IMR-90 (cell line): Measurements from ENCODE around the gene KAZALD1. TPM values are rescaled to one million over a fixed set of nuclear protein-coding genes. Genes with fewer than 3 reads are reported as not detected.

ENCODE experiments used
- ATAC-seq: fragments of 200-7000 bp; cut with Tn5 transposase; 2 replicates; pipeline ENCODE4 v1.9.1; 2020; ENCODE audit warnings: low read depth, mild to moderate bottlenecking, moderate library complexity
- BruUV-seq: library from RNA; stranded (reverse); fragments of 400-500 nt; replicated peaks from 2 replicates; lab custom pipeline; 2021; lab: Mats Ljungman, UMichigan
- CTCF ChIA-PET: fragments of 300-600 bp; formaldehyde crosslinking; extraction: SDS; loops from one replicate; lab custom pipeline; 2021; ENCODE audit warnings: antibody characterized with exemption; lab: Yijun Ruan, JAX
- POLR2A ChIA-PET: fragments of 300-600 bp; sonication (Branson Sonifier 250); formaldehyde crosslinking; loops from one replicate; lab custom pipeline; 2022; ENCODE audit warnings: antibody characterized with exemption; ENCODE audit not compliant: unreplicated experiment; lab: Charles Lee
- DNase-seq: peaks from one replicate; pipeline ENCODE4 v3.0.0; 2013
- H2AFZ ChIP-seq: replicated peaks from 2 replicates; pipeline ENCODE3; 2013; ENCODE audit warnings: low read length, mild to moderate bottlenecking; ENCODE audit not compliant: poor library complexity
- H2AK5ac ChIP-seq: 2 replicates; pipeline ENCODE4 v1.6.1; 2013; ENCODE audit warnings: low read depth, low read length, inconsistent platforms
- H2AK9ac ChIP-seq: replicated peaks from 2 replicates; pipeline ENCODE3; 2013; ENCODE audit warnings: mild to moderate bottlenecking, low read depth, low read length, moderate library complexity; ENCODE audit not compliant: poor library complexity
- H2BK120ac ChIP-seq: 2 replicates; pipeline ENCODE4 v1.6.1; 2013; ENCODE audit warnings: low read depth, low read length, inconsistent platforms
- H2BK15ac ChIP-seq: 3 replicates; pipeline ENCODE4 v1.6.1; 2013; ENCODE audit warnings: low read depth, low read length, inconsistent platforms
- H2BK20ac ChIP-seq: 2 replicates; pipeline ENCODE4 v1.6.1; 2013; ENCODE audit warnings: low read depth, mild to moderate bottlenecking, inconsistent platforms, low read length, moderate library complexity
- H2BK5ac ChIP-seq: 2 replicates; pipeline ENCODE4 v1.6.1; 2013; ENCODE audit warnings: mild to moderate bottlenecking, low read depth, low read length, inconsistent platforms; ENCODE audit not compliant: poor library complexity, severe bottlenecking
- H3K14ac ChIP-seq: replicated peaks from 2 replicates; pipeline ENCODE4 v1.6.1; 2013; ENCODE audit warnings: low read depth, low read length, inconsistent platforms
- H3K18ac ChIP-seq: 2 replicates; pipeline ENCODE4 v1.6.1; 2013; ENCODE audit warnings: low read depth, low read length, control low read depth
- H3K23ac ChIP-seq: 2 replicates; pipeline ENCODE4 v1.6.1; 2013; ENCODE audit warnings: low read depth, low read length, inconsistent platforms
- H3K27ac ChIP-seq: 2 replicates; pipeline ENCODE4 v1.5.1; 2013; ENCODE audit warnings: mild to moderate bottlenecking, control low read depth, low read length; ENCODE audit not compliant: insufficient read depth
- H3K27me3 ChIP-seq: 2 replicates; pipeline ENCODE4 v1.6.1; 2013; ENCODE audit warnings: low read length; ENCODE audit not compliant: control insufficient read depth, insufficient read depth
- H3K36me3 ChIP-seq: 2 replicates; pipeline ENCODE4 v1.6.1; 2013; ENCODE audit warnings: low read length, mixed read lengths; ENCODE audit not compliant: control insufficient read depth, insufficient read depth
- H3K4ac ChIP-seq: 2 replicates; pipeline ENCODE4 v1.6.1; 2013; ENCODE audit warnings: low read depth, low read length, inconsistent platforms
- H3K4me1 ChIP-seq: 2 replicates; pipeline ENCODE4 v1.6.1; 2013; ENCODE audit warnings: low read length, mixed read lengths; ENCODE audit not compliant: control insufficient read depth, insufficient read depth
- H3K4me2 ChIP-seq: 2 replicates; pipeline ENCODE4 v1.6.1; 2013; ENCODE audit warnings: low read depth, mild to moderate bottlenecking, control low read depth, low read length, moderate library complexity
- H3K4me3 ChIP-seq: 2 replicates; pipeline ENCODE4 v1.5.1; 2013; ENCODE audit warnings: low read depth, mild to moderate bottlenecking, control low read depth, low read length, moderate library complexity; ENCODE audit not compliant: insufficient read depth
- H3K56ac ChIP-seq: 2 replicates; pipeline ENCODE4 v1.6.1; 2013; ENCODE audit warnings: low read length, inconsistent platforms; ENCODE audit not compliant: insufficient read depth; ENCODE audit errors: extremely low read depth
- H3K79me1 ChIP-seq, 2 experiments: 2 replicates each; pipeline ENCODE4 v1.6.1; 2013; ENCODE audit warnings: low read length in 2 of 2, inconsistent platforms in 1 of 2, low read depth in 1 of 2
- H3K9ac ChIP-seq: 2 replicates; pipeline ENCODE4 v1.6.1; 2013; ENCODE audit warnings: low read depth, low read length, control low read depth
- H3K9me1 ChIP-seq: 2 replicates; pipeline ENCODE4 v1.6.1; 2013; ENCODE audit warnings: low read length, inconsistent platforms; ENCODE audit not compliant: insufficient read depth
- H3K9me3 ChIP-seq: 2 replicates; pipeline ENCODE4 v1.6.1; 2013; ENCODE audit warnings: low read length; ENCODE audit not compliant: control insufficient read depth, insufficient read depth
- H4K20me1 ChIP-seq: 2 replicates; pipeline ENCODE4 v1.6.1; 2013; ENCODE audit warnings: low read length, inconsistent platforms; ENCODE audit not compliant: insufficient read depth
- H4K5ac ChIP-seq: 2 replicates; pipeline ENCODE4 v1.6.1; 2013; ENCODE audit warnings: mild to moderate bottlenecking, low read depth, low read length, control low read depth
- H4K8ac ChIP-seq, 2 experiments: 2 replicates each; pipeline ENCODE4 v1.6.1; 2013; ENCODE audit warnings: low read depth in 2 of 2, low read length in 2 of 2, control low read depth in 1 of 2, inconsistent platforms in 1 of 2
- H4K91ac ChIP-seq: 2 replicates; pipeline ENCODE4 v1.6.1; 2013; ENCODE audit warnings: low read depth, low read length, inconsistent platforms; ENCODE audit not compliant: insufficient read depth
- CEBPB ChIP-seq: IDR thresholded peaks from 2 replicates; pipeline ENCODE4 v1.6.1; 2012; ENCODE audit warnings: low read depth, low read length, improper control_type of control experiment
- ELK1 ChIP-seq: fragments of 150-350 bp; IDR thresholded peaks from 2 replicates; pipeline ENCODE4 v1.6.1; 2016; ENCODE audit warnings: low read depth, mild to moderate bottlenecking, low read length, moderate library complexity, borderline replicate concordance
- MAFK ChIP-seq: IDR thresholded peaks from 2 replicates; pipeline ENCODE4 v1.6.1; 2012; ENCODE audit warnings: low read depth, low read length, improper control_type of control experiment
- MAZ ChIP-seq: IDR thresholded peaks from 2 replicates; pipeline ENCODE4 v1.6.1; 2012; ENCODE audit warnings: low read depth, mild to moderate bottlenecking, low read length, improper control_type of control experiment, moderate library complexity, borderline replicate concordance
- MXI1 ChIP-seq: IDR thresholded peaks from 2 replicates; pipeline ENCODE4 v1.6.1; 2012; ENCODE audit warnings: low read depth, mild to moderate bottlenecking, low read length, moderate library complexity, borderline replicate concordance
- NFE2L2 ChIP-seq: fragments of 150-350 bp; IDR thresholded peaks from 2 replicates; pipeline ENCODE4 v1.6.1; 2016; ENCODE audit warnings: low read depth, mild to moderate bottlenecking, low read length
- POLR2A ChIP-seq: IDR thresholded peaks from 2 replicates; pipeline ENCODE4 v1.6.1; 2012; ENCODE audit warnings: mild to moderate bottlenecking, low read depth, low read length
- RAD21 ChIP-seq: IDR thresholded peaks from 2 replicates; pipeline ENCODE4 v1.6.1; 2012; ENCODE audit warnings: low read length, improper control_type of control experiment
- SMC3 ChIP-seq: fragments of 150-350 bp; IDR thresholded peaks from 2 replicates; pipeline ENCODE4 v1.6.1; 2016; ENCODE audit warnings: low read depth, mild to moderate bottlenecking, antibody characterized with exemption, low read length, moderate library complexity
- WGBS, 2 experiments: methylation state at CpG; one replicate each; pipeline versions ENCODE4 v1.1.5 to v1.1.7; 2013; ENCODE audit warnings: missing lambda C conversion rate in 2 of 2; ENCODE audit not compliant: insufficient read length in 1 of 2; ENCODE audit errors: extremely low coverage in 2 of 2; 5-methylcytosine and 5-hydroxymethylcytosine counted together
- dilution Hi-C: fragments of 300-500 bp; cut with HindIII; formaldehyde crosslinking; loops from one replicate; pipeline ENCODE4 v1.14.3; 2018; ENCODE audit warnings: low sequenced_read_pairs; ENCODE audit not compliant: unreplicated experiment
- in situ Hi-C: fragments of 300-500 bp; cut with MboI; formaldehyde crosslinking; loops from 3 replicates; pipeline ENCODE4 v1.14.3; 2019; ENCODE audit warnings: low sequenced_read_pairs, inconsistent platforms, mixed read lengths
- intact Hi-C: fragments of 100-400 bp; cut with micrococcal nuclease; formaldehyde crosslinking; loops from 2 replicates; pipeline ENCODE4 v1.10.0; 2022
- polyA plus RNA-seq, 3 experiments: library from polyadenylated mRNA; depleted of rRNA; stranded (reverse); fragments of >200 nt; gene quantifications; 2 replicates each; pipeline ENCODE4 v1.2.3, GENCODE V29; 2012; ENCODE audit warnings: low replicate concordance in 1 of 3
- total RNA-seq: library from RNA; depleted of rRNA; stranded (reverse); fragments of >200 nt; gene quantifications from 2 replicates; pipeline ENCODE4 v1.2.3, GENCODE V29; 2012
- TF ChIP-seq, protein P1 (sequence below): conservative IDR thresholded peaks from 2 replicates; pipeline ENCODE4 v1.5.1; 2012; ENCODE audit warnings: mild to moderate bottlenecking, low read depth, low read length, improper control_type of control experiment

The KAZALD1 gene
- total and polyA plus RNA-seq, 2 of the 4 experiments (the other 2 are of a cell fraction): 9.1 to 18.6 TPM

GRCh38 chr10:101054876-101055275 is 6.9 kb upstream of the KAZALD1 start:
- Histone ChIP-seq H3K23ac (no peak overlapping the region), H3K56ac (no peak overlapping the region), H3K4me1 (peaks cover 10% of the 10 kb centered on the region), H2BK120ac (no peak overlapping the region), H3K27ac (no peak overlapping the region), H2BK15ac (no peak overlapping the region), H3K14ac (no peak overlapping the region), H3K9ac (no peak overlapping the region), H3K27me3 (peaks cover 3% of the 10 kb centered on the region; the same call in 1 of the 2 replicates), H2AK5ac (no peak overlapping the region), H4K5ac (no peak overlapping the region), H3K9me3 (no peaks in the 10 kb centered on the region), H4K8ac (no peak overlapping the region), H3K9me1 (no peaks in the 10 kb centered on the region), H3K36me3 (no peaks in the 10 kb centered on the region), H2AK9ac (no peak overlapping the region), H3K4me3 (no peak overlapping the region), H3K79me1 (peaks cover 4 to 27% of the 10 kb centered on the region in 2 experiments), H3K4ac (no peak overlapping the region), H2BK20ac (no peak overlapping the region), H2BK5ac (no peak overlapping the region), H4K91ac (no peak overlapping the region), H3K18ac (no peak overlapping the region), H2AFZ (no peak overlapping the region), H4K20me1 (no peaks in the 10 kb centered on the region), H3K4me2 (no peak overlapping the region)
- POLR2A ChIA-PET: no interaction called here
- CTCF ChIA-PET: interaction anchor here (1.4 kb wide), 1 partner anchor 87 kb away, joined by 5 read pairs; no protein-coding TSS in a partner anchor
- intact Hi-C loops (no loop called here), dilution Hi-C loops (no loop called here), in situ Hi-C loops (no loop called here)
- 90% methylated on average over 2 of the region's 5 CpGs; no CpG with 5 or more reads in 1 of the 2 experiments for WGBS, 2 experiments
- DNase-seq (no peak), ATAC-seq (no peak)
- TF ChIP-seq, protein P1, sequence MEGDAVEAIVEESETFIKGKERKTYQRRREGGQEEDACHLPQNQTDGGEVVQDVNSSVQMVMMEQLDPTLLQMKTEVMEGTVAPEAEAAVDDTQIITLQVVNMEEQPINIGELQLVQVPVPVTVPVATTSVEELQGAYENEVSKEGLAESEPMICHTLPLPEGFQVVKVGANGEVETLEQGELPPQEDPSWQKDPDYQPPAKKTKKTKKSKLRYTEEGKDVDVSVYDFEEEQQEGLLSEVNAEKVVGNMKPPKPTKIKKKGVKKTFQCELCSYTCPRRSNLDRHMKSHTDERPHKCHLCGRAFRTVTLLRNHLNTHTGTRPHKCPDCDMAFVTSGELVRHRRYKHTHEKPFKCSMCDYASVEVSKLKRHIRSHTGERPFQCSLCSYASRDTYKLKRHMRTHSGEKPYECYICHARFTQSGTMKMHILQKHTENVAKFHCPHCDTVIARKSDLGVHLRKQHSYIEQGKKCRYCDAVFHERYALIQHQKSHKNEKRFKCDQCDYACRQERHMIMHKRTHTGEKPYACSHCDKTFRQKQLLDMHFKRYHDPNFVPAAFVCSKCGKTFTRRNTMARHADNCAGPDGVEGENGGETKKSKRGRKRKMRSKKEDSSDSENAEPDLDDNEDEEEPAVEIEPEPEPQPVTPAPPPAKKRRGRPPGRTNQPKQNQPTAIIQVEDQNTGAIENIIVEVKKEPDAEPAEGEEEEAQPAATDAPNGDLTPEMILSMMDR: no peak
- TF ChIP-seq MXI1: no peak
- no peak for TF ChIP-seq NFE2L2
- no peak for TF ChIP-seq MAFK
- TF ChIP-seq MAZ: no peak
- no peak for TF ChIP-seq RAD21
- TF ChIP-seq POLR2A: no peak
- TF ChIP-seq SMC3: no peak
- TF ChIP-seq CEBPB: no peak
- no peak for TF ChIP-seq ELK1
- BruUV-seq: no TSS peak
